Measurements from ENCODE around the gene TMEM125.

Gene TMEM125

DNA sequence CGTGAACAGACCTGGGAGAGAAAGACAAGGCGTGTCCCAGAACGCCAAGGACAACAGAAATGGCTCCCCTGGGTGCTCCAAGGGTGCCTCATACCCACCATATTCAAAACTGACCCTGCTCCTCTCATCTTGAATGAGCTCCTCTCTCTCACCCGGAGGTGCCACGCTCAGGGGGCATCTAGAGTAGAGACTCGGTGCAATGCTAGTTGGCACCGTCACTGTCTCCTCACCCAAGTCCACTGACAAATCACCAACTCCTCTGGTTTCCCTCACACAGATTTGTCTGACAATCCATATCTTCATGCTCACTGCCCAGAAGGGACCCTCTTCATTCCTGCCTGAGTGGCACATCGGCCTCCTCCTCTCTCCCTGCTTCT, 5.0 kb downstream of the TMEM125 start:
- no peak for DNase-seq

DNA sequence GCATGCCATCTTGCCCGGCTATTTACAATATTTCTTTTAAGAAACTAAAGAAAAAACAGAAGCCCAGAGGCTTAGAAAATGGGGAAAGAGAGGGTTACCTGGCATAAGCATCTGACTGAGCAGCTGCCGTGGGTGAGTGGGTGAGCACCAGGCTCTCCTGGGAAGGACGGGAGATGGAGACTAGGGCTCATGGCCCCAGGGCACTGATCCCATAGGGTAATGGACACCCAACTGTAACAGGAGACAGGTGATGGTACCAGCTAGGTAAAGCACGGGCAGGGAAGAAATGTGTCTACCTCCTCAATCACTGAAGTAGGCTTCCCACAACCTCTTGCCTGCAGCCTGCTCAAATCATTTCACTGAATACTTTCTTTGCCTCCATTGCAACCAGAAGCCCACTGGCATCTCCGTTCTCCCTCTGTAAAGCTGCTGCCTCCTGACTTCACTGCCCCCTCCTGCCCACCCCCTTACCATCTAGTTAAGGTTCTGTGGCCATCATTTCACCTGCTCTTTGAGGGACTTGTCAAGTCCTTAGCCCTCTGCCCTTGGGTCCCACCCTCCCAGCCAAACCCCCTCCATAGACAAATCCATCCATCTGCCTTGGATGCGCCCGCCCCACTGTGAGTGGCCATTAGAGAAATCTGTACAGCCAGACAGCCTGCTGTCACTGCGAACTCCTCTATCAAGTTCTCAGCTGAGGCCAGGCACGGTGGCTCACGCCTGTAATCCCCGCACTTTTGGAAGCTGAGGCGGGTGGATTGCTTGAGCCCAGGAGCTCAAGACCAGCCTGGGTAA, 6.2 kb downstream of the TMEM125 start:
- no peak for DNase-seq

DNA sequence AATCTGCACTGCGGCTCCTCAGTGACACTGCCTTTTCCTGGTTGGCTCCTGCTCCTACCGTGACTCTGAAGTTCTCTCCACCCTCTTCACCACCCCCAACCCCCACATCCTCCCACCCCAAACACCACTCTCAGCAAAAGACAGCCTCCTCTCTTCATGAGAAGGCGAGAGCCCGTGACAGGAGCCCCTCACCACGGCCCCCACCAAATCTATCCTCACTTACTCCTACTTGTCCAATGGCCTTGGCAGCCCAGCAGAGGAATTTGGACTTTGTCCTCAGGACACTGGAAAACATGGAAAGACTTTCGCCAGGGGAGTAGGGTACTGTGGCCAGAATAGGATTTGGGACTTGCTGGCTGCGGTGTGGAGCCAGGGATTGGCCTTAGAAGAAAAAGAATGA, 6.9 kb downstream of the TMEM125 start:
- DNase-seq = no peak

DNA sequence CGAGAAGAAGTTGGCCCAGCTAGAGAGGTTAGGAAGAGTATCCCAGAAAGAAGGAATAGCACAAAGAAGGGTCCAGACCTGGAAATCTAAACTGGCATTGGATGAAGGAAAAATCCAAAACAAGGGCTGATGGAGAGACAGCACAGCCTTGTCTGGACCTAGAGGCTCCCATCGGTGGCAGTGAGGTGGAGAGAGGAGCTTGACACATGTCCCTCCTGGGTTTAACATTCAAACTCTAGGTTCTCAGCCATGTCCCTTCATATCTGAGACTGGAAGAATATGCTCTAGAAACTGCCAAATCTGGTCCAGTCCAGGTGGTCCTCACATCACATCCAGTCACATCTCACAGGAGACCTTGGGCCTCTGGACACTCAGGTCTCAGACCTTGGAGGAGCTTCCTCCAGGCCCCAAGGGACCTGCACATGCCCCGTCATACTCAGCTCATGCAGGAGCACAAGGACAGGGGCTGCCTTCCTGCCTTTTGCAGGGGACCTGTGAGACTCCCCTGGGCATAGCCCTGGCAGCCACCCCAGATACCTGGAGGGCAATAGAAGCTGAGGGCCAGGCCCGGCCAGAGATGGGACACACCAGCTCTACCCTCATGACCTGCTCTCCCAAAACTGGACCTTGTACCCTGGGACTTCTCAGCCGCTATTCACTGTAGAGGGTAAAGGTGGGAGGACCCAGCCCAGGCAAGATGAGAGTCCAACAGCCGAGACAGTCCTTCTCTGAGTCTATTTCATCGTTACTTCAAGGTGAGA, 7.5 kb downstream of the TMEM125 start:
- no peak for DNase-seq

DNA sequence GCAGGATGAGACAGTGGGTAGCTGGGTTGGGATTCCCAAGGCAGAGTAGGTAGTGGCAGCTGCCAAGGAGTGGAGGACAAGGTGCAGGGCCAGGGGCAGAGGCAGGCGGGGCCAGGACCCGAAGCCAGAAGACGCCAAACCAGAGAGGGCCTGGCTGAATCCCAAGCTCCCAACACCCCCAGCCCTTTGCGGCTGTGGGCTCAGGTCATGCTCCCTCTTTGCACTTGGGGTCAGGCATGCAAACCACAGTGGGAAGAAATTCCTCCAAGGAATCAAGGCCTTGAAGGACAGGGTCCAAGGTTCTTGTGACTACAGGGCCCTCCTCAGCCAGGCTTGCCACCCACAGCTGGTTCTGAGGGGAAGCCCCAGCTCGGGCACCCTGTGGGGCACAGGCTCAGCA, 9.4 kb downstream of the TMEM125 start:
- DNase-seq = no peak

DNA sequence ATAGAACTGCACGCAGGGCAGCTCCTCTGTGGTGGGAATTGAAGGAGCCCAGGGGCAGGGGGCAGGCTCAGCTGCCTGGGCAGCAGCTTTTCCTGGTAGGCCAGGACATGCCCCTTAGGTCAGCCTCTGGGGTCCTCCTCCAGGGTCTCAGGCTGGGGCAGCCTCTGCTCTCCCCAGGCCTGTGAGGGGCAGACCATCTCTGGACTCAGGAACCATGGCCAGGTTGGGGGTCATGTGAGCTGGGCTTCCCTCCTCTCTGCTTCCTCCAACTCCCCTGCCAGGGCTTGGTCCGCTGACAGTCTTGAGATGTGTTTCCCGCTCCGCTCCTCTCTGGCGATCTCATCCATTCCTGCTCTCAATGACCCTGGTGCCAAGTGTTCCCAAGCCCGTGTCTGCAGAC, 9.9 kb downstream of the TMEM125 start:
- DNase-seq = no peak

DNA sequence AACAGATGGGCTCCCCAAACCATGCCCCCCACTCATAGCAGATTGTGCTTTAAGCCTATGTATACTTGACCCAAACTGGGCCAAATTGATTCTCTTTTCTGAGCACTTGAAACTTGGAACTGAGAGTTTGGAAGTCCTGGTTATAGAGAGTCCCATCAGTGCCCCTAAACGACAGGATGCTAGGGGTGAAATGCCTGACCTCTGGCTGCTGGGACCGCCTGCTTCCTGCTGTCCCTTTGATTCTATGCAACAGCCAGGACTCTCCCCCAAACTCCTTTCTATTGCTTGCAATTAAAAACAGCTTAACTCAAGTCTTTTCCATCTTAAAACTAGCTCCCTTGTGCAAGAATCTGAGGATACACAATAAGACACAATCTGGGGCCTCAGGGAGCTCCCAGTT, 10.9 kb downstream of the TMEM125 start:
- no peak for DNase-seq

DNA sequence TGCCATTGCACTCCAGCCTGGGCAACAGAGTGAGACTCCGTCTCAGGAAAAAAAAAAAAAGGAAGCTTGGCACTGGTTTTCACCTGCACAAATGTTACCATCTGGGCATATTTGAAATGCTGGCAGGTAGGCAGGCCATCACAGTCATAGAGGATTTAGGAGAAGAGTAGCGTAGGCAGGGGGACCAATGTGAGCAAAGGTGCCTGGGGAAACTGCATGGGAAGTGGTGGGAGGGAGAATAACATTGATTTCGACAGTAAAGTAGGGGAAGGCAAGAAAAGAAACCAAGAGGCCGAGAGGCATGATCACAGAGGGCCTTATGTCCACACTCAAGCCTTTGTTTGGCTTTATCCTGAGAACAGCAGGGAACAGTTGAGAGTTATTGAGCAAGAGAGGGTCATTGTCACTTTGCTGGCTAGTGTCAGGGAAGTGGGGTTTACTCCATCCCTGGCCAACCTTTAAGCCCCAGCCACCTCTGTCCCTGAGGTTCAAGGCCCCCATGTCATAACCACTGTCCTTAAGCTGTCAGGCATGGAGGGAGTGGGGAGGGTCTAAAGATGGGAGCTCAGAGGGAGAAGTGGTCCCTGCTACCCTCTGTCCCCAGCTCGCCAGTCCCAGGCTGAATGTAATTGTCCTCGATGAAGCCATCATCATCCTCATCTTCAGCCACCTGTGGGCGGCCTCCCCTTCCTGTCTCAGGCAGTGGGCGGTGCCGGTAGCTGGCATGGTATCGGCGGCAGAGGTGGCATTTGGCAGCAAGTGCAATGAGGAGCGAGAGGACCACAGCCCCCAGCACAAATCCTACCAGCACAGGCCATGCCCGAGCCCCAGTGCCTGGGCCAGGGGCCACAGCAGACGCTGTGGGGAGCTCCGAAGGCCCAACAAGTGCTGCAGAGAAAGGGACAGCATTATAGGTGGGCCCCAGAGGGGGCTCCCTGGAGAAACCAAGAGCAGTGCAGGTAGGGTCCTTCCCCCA, 12.7 kb downstream of the TMEM125 start:
- DNase-seq = no peak

DNA sequence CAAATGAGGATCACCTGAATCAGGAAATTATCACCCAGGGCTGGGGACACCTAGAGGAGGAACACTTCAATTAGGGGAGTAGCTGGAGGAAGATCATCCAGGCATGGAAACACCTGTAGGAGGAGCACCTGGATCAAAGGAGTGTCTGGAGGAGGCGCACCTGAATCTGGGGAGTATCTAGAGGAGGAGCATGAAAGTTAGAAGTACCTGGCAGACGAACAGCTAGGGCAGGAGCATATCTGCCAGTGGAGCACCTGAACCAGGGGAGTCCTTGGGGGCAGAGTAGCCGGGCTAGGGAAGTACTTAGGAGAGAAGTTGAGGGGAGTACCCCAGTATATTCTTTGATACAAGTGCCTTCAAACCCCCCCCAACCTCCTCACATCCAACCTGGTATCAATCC, 14.3 kb downstream of the TMEM125 start:
- DNase-seq = no peak

DNA sequence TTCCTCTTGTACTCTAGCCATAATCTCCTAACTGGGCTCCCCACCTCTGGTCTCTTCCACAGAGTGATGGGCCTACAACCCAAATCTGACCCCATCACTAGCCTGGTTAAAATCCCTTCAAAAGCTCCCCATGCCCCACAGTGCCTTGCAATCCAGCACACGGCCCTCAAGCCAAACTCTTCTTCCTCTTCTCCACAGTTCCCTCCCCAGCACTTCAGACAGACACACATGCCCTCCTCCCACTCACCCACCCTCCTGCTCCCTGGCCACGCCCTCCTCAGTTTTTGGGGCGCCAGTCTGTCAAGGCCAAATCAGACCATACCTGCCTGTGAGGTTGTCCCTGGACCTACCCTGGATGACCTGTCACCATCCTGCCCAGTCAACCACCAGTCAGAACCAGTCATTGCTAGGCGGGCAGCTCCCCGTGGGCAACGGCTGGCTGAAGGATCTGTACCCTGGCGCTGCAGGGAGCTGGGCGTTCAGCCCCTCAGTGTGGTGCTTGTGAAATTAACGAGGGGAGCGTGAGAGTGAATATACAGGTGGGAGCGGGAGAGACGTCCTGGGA, 14.8 kb downstream of the TMEM125 start:
- DNase-seq = no peak

DNA sequence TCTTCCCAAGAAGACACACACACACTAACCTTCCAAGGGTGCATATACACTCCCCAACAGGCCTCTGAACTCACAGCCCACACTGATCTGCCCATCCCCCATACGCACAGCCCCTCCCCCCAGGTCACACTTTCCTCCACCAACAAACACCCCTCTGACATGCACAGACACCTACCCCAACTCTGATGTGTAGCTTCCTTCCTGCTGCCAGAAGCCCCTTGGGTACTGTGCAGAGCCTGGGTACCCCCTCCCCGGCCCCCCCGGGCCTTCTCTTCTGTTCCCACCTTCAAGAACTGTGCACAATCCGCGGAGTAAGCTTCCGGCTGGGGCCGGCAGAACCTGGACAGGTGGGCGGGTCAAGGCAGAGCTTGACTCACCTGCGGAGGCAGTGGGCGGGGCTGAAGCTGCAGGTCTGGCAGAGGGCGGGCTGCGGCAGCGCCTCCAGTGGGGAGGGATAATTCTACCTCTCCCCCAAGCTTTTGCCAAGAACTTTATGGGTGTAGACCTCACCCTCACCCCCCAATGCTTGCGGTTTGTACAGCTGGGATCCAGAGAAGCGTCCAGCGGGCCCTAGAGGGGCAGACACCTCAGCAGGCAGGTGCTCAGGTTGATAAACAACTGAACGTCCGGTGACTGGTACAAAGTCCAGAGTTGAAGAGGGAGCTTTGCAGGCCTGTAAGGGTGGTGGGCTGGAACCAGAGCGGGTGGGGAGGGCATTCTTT, 15.6 kb downstream of the TMEM125 start, which contains the start of gene C1orf210:
C1orf210 (minus strand) TSS at position 313 of the 722 bp plus-strand sequence. CDS start 2,311 bp downstream, outside the sequence.
- no peak for DNase-seq

DNA sequence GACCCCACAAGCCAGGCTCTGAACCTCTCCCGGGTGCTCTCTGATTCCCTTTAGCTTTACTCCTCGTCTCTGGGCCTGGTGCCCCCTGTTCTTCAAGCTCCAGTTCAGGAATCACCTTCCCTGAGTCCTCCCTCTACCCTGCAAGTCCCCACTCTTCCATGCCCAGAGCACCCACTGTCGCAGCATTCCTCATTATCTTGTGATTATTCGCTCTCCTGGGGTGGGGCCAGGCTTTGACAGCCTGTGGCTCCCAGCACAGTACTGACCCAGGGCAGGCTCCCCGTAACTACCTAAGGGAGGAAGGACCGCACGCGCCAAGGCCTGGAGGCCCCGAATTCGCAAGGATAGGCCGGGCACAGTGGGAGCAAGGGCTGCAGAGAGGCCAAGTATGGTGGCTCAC, 16.3 kb downstream of the TMEM125 start:
- no peak for DNase-seq

DNA sequence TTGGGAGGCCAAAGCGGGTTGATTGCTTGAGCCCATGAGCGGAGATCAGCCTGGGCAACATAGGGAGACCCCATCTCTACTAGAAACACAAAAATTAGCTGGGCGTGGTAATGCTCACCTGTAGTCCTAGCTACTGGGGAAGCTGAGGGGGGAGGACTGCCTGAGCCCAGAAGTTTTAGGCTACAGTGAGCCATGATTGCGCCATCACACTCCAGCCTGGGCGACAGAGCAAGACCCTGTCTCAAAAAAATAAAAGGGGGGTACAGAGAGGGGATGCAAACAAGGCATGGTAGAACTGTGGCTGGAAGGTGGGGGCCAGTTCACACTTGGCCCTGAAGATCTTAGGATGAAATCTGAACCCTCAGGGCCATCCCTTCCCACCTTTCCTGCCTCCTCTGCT, 16.8 kb downstream of the TMEM125 start:
- DNase-seq = no peak

DNA sequence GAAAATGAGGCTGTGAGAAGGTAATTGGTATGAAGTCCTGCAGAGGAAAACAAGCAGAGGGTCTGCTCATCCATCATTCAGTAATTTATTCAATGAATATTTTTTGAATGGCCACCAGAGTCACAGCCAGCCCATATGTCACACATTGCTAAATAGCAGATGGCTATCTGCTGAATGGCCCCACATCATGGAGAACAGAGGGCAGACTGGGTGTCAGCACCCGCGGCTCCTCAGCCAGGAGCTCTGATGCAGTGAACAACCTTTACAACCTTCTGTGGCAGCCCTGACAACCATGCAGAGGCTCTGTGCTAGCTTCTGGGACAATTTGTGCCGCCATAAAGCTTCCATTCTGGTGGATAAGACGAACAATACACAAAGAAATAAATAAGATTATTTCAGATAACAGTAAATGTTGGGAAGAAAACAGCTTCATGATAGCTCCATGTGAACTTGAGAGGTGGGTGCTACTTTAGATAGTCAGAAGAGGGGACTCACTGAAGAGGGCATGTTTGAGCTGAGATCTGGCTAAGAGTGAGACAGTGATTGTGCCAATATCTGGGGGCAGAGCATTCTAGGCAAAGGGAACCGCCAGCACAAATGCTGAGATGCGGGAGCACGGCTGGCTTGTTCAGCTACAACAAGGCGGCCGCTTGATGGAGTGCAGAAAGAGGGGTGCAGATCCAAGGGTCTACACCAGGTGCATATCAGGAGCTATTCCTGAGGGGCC, 18.4 kb downstream of the TMEM125 start:
- no peak for DNase-seq

DNA sequence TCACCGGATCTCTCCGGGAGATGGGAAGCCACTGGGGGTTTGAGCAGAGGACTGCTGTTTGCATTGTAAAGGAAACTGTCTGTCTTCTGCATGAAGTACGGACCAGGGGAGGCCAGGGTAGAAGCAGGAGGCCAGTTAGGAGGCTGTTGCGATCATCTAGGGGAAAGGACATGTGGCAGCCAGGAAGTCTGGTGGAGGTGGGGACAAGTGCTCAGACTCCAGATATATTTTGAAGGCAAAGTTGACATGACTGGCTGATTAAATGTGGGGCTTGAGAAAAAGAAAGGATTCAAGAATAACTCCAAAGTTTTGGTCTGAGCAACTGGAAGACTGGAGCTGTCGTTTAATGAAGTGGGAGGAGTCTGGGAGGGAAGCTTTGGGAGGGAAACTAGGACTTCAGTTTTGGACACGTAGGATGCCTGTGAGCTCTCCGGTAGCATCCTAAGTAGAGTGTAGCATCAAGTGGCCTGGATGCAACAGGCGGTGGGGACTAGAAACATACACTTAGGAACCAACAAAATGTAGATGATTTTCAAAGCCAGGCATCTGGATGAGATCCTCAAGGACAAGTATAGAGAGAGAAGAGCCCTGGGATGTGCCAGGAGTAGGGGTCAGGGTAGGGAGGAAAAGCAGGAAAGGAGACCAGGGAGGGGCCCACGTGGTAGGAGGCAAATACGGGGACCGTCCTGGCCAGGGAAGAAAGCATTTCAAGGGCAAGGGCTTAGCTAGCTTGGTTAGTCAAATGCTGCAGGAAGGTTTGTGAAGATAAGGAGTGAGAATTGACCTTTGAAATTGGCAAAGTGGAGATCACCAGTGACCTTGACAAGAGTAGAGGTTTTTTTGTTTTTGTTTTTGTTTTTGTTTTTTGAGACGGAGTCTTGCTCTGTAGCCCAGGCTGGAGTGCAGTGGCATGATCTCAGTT, 19.3 kb downstream of the TMEM125 start:
- DNase-seq = no peak

DNA sequence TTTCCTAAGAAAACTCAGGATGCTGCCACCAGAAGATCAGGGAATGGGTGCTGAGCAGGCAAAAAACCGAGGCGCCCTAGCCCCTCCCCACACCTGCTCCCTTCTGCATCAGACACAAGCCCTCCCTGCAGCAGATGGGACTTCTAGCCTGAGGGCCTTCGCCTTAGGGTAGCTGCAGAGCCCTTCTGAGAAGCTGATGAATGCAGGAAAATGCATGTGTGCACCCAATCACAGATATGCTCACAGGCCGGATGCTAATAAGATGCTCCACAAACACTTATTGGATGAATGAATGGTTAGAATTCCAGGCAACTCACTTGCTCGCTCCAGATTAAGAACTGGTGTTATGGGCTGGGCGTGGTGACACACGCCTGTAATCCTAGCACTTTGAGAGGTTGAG, 22.4 kb downstream of the TMEM125 start:
- DNase-seq = no peak

DNA sequence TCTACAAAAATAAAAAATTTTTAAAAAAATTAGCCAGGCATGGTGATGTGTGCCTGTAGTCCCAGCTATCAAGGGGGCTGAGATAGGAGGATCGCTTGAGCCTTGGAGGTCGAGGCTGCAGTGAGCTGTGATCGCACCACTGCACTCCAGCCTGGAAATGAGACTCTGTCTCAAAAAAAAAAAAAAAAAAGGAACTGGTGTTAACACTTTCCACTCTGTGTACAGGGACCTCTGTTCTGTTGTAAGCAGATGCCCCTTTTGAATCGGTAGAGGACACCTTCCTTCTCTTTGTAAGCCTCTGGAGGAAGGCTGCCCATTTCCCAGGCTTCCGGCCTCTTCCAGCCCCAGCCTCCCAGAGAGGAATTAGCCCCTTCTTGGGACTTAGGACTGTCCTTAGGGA, 22.9 kb downstream of the TMEM125 start:
- DNase-seq = no peak

DNA sequence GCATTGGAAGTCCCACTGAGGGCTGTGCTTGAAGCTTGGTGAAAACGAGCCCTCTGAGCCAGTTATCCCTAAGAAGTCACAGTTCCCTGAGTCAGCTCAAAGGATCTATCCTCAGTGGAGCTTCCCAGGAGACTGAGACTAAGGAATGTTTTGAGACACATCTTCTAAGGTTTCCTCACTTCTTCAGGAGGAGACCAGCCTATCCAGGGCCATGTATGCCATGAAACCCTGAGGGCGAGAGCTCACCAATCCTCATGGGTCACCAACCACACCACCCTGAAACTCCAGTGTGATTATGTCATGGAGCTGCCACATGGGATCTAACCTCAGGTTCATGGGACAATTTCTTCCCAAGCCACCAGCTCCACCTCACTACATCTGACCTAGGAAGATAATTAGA, 23.4 kb downstream of the TMEM125 start:
- DNase-seq = no peak

DNA sequence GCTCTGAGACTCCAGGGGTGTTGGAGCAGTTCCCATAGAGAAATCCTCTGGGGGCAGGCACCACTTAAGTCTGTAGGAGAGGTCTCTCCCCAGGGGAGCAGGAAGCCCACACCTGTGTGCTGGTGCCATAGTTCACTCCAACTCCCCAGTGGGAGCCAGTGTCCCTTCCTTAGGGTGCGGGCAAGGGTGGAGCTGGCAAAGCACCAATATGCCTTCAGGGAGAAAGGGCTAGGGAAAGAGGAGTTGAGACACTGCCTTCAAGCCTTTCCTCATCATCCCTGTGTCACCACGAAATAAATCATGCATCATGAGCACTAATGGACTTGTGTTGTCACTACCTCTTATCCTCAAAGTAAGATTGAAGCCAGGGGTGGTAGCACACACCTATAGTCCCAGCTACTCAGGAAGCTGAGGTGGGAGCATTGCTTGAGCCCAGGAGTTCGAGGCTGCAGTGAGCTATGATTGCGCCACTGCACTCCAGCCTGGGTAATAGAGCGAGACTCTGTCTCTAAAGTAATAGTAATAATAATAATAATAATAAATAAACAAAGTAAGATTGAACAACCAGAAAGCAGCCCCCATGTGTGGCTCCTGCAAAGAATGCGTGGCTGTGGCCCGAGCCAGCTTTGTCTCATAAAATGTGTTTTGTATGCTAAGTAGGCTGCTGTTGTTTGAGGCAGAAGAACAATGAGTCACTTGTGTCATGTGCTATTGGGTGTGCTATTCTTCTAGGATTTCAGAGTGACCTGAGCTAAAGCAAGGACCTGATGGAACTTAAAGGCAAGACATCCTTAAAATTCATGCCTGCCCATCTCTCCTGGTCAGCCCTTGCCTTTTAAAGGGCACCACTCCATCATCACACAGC, 24.3 kb downstream of the TMEM125 start:
- no peak for DNase-seq
